HG02973 (cell line): ENCODE measurements around the gene TFG.

Source experiments
- ATAC-seq: cut with Tn5 transposase; IDR thresholded peaks from one replicate; pipeline ENCODE4 v1.9.1; 2021; ENCODE audit warnings: moderate library complexity; ENCODE audit not compliant: unreplicated experiment

Gene TFG

GRCh38 chr3:100703865-100704264 is 5.4 kb upstream of the TFG start:
- no peak for ATAC-seq

- ATAC-seq: no peak
Measured at GRCh38 chr3:100706365-100706764, 2.9 kb upstream of the TFG start.

- ATAC-seq: no peak
Measured at GRCh38 chr3:100708644-100708988, 678 bp upstream of the TFG start.

GRCh38 chr3:100709842-100710260 is 557 bp downstream of the TFG start:
- ATAC-seq: no peak

GRCh38 chr3:100710261-100710968 is 1.1 kb downstream of the TFG start:
- ATAC-seq: peak; percentile 42

GRCh38 chr3:100715176-100715575 is 5.9 kb downstream of the TFG start:
- no peak for ATAC-seq

GRCh38 chr3:100717063-100717462 is 7.8 kb downstream of the TFG start:
- ATAC-seq: no peak

GRCh38 chr3:100717637-100718487 is 8.6 kb downstream of the TFG start:
- no peak for ATAC-seq

GRCh38 chr3:100719136-100719535 is 9.8 kb downstream of the TFG start:
- no peak for ATAC-seq

GRCh38 chr3:100720426-100720825 is 11.1 kb downstream of the TFG start:
- no peak for ATAC-seq

GRCh38 chr3:100725935-100726513 is 16.7 kb downstream of the TFG start:
- ATAC-seq: no peak

GRCh38 chr3:100726706-100727105 is 17.4 kb downstream of the TFG start:
- ATAC-seq: no peak

GRCh38 chr3:100730524-100730923 is 21.2 kb downstream of the TFG start:
- no peak for ATAC-seq

GRCh38 chr3:100732435-100732834 is 23.1 kb downstream of the TFG start:
- ATAC-seq: no peak

- ATAC-seq: no peak
Measured at GRCh38 chr3:100737334-100737733, 28.0 kb downstream of the TFG start.

- no peak for ATAC-seq
Measured at GRCh38 chr3:100740207-100740606, 30.9 kb downstream of the TFG start.

GRCh38 chr3:100743535-100743934 is 34.2 kb downstream of the TFG start:
- ATAC-seq: no peak

GRCh38 chr3:100744671-100745070 is 35.4 kb downstream of the TFG start:
- no peak for ATAC-seq

GRCh38 chr3:100745617-100746016 is 36.3 kb downstream of the TFG start:
- no peak for ATAC-seq

GRCh38 chr3:100746092-100746491 is 36.8 kb downstream of the TFG start:
- ATAC-seq: no peak

GRCh38 chr3:100748220-100748619 is 38.9 kb downstream of the TFG start:
- ATAC-seq: no peak

- no peak for ATAC-seq
Measured at GRCh38 chr3:100748967-100749366, 39.7 kb downstream of the TFG start.
